ENCODE results near the gene TRIM7.

GRCh38 chr5:181217111-181217802 lies 12.3 kb upstream of the TRIM7 start:
- TF ChIP-seq POLR2AphosphoS5 (IDR thresholded peaks at IDR 0.05; ENCODE audit: low read depth, low read length) = no peak
- no peak for TF ChIP-seq POLR2A (IDR thresholded peaks at IDR 0.05; ENCODE audit: low read depth, low read length)
- no peak for TF ChIP-seq TAF1 (IDR thresholded peaks at IDR 0.05; ENCODE audit: borderline replicate concordance, low read depth, low read length)
